Measurements from ENCODE around the gene PRR23E.

Gene PRR23E

GRCh38 chr3:127150513-127151250, 42.2 kb upstream of the PRR23E start:
- TF ChIP-seq, protein P1, sequence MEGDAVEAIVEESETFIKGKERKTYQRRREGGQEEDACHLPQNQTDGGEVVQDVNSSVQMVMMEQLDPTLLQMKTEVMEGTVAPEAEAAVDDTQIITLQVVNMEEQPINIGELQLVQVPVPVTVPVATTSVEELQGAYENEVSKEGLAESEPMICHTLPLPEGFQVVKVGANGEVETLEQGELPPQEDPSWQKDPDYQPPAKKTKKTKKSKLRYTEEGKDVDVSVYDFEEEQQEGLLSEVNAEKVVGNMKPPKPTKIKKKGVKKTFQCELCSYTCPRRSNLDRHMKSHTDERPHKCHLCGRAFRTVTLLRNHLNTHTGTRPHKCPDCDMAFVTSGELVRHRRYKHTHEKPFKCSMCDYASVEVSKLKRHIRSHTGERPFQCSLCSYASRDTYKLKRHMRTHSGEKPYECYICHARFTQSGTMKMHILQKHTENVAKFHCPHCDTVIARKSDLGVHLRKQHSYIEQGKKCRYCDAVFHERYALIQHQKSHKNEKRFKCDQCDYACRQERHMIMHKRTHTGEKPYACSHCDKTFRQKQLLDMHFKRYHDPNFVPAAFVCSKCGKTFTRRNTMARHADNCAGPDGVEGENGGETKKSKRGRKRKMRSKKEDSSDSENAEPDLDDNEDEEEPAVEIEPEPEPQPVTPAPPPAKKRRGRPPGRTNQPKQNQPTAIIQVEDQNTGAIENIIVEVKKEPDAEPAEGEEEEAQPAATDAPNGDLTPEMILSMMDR (conservative IDR thresholded peaks at IDR 0.05; ENCODE audit: low read length), result no peak
- no peak for DNase-seq (ENCODE audit: low read depth)
- no peak overlapping the region for H3K4me3 ChIP-seq (ENCODE audit: low read length)

GRCh38 chr3:127151251-127151564, 41.7 kb upstream of the PRR23E start:
- no peak for DNase-seq (ENCODE audit: low read depth)
- no peak overlapping the region for H3K4me3 ChIP-seq (ENCODE audit: low read length)
- TF ChIP-seq, protein P1 (conservative IDR thresholded peaks at IDR 0.05; ENCODE audit: low read length), result no peak

DNA sequence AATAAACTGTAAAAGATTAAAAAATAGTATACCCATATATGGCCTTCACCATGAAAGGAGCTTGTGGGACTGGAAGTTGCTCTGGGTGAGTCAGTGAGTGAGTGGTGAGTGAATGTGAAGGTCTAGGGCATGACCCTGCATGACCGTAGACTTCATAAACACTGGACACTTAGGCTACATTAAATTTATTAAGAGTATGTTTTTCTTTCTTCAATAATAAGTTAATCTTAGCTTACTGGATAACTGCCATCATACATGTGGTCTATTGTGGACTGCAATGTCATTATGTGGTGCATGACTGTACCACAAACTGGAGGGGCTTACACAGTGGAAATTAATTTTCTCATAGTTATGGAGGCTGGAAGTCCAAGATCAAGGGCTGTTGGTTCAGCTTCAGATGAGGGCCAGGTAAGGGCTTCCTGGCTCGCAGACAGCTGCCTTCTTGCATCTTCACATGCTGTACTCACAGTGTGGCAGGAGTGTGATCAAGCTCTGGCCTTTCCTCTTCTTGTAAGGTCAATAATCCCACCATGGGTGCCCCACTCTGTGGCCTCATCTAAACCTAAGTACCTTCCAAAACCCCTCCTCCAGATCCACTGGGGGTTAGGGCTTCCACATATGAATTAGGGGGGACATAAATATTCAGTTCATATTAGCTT, 40.8 kb upstream of the PRR23E start:
- TF ChIP-seq, protein P1 (conservative IDR thresholded peaks at IDR 0.05; ENCODE audit: low read length), result no peak
- no peak overlapping the region for H3K4me3 ChIP-seq (ENCODE audit: low read length)
- peak; percentile 43 for DNase-seq (ENCODE audit: low read depth)

DNA sequence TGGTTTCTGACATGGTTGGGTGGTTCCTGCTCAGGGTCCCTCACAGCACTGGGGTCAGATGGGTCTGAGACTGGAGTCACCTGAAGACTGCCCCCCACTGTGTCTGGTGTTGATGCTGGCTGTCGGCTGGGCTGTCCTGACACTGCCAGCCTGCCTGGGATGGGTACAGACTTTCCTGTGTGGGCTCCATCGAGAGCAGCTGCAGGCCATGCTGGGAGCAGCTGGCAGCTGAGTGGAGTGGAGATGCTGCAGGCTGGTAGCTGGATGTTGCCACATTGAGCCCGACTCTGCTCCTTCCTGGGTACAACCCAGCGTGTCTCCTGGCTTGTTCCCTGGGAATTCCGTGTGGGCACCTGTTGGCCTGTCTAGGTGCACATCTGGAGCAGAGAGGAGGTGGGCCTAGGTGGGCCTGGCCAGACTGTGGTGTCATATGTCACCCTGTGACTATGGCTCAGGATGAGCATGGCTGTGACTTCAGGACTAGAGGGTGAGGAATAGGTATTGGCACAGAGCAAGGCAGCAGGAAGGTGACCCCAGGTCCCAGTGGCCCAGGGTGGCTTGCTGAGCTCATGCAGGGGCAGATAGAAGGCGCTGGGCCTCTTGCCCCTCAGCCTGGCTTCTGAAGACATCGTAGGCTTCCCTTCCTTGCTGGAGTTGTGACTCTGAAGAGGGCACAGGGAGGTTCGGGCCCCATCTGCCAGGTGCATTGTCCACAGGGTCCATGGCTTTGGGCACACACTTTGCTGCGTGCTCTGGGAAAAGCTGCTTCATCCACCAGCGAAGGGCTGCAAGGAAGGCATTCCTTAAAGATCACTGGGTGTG, 40.0 kb upstream of the PRR23E start:
- TF ChIP-seq, protein P1 (conservative IDR thresholded peaks at IDR 0.05; ENCODE audit: low read length), result no peak
- no peak for DNase-seq (ENCODE audit: low read depth)

GRCh38 chr3:127153506-127153815, 39.5 kb upstream of the PRR23E start:
- DNase-seq (ENCODE audit: low read depth), result no peak
- no peak overlapping the region for H3K4me3 ChIP-seq (ENCODE audit: low read length)
- TF ChIP-seq, protein P1 (conservative IDR thresholded peaks at IDR 0.05; ENCODE audit: low read length), result no peak

More for the DNA sequence above, 40.0 kb upstream of the PRR23E start:
- no peak overlapping the region for H3K4me3 ChIP-seq (ENCODE audit: low read length)

GRCh38 chr3:127156338-127157050, 36.4 kb upstream of the PRR23E start:
- TF ChIP-seq, protein P1 (conservative IDR thresholded peaks at IDR 0.05; ENCODE audit: low read length), result no peak
- H3K4me3 ChIP-seq (ENCODE audit: low read length), result no peak overlapping the region
- DNase-seq (ENCODE audit: low read depth), result no peak
